ENCODE data around the gene TTC12. TPM values are rescaled to one million over a fixed set of nuclear protein-coding genes. Genes with fewer than 3 reads are reported as not detected.

The TTC12 gene
- total and polyA plus RNA-seq, 7 donors, result 2.5 to 7.7 (median 3.9) TPM

DNA sequence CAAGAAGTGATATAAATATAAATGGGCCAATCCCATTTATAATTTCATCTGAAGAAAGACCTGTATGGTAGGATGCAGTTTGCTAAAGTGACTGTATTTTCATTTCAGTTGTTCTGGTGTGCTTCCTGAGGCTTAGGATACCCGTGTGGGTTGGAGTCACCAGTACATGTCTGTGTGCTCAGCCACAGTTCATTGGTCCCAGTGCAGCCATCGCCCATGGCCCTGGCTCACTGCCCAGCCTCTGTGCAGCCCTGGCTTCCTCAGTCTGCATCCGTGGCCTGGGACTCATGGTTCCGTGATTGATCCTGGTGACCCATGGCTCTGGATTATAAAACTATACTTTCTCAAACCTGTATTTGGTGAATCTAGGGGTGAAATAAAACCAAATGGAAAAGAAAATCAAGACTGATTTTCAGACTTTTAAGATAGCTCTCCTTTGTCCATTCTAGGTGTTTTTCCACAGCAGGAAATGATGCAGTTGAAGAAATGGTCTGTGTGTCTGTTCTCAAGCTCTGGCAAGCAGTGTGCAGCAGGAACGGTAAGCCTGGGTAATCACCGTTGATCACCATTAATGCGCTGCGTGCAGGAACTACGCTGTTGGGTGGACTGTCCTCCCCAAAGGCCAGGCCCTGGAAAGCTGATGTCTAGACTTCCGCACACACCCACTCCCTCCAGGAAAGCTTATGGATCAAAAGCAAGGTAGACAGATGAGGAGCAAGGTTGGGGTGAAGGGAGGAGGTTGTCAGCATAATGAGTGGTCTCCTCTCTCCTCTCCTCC lies 27.2 kb downstream of the TTC12 start:
- no peak overlapping the region for H3K4me3 ChIP-seq
- DNase-seq, result no peak
- no peak overlapping the region for H3K27ac ChIP-seq
- H3K27me3 ChIP-seq (ENCODE audit: insufficient read depth in 3 of 3, low read length in 2 of 3), result no peaks in the 10 kb centered on the region
- intact Hi-C loops (cut with DNase I), result no loop called here
- ATAC-seq, result no peak
- TF ChIP-seq, protein P1, sequence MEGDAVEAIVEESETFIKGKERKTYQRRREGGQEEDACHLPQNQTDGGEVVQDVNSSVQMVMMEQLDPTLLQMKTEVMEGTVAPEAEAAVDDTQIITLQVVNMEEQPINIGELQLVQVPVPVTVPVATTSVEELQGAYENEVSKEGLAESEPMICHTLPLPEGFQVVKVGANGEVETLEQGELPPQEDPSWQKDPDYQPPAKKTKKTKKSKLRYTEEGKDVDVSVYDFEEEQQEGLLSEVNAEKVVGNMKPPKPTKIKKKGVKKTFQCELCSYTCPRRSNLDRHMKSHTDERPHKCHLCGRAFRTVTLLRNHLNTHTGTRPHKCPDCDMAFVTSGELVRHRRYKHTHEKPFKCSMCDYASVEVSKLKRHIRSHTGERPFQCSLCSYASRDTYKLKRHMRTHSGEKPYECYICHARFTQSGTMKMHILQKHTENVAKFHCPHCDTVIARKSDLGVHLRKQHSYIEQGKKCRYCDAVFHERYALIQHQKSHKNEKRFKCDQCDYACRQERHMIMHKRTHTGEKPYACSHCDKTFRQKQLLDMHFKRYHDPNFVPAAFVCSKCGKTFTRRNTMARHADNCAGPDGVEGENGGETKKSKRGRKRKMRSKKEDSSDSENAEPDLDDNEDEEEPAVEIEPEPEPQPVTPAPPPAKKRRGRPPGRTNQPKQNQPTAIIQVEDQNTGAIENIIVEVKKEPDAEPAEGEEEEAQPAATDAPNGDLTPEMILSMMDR (IDR thresholded peaks at IDR 0.05), result no peak
- 77 to 81% (median 79%) methylated on average over 10 of the region's 10 CpGs for WGBS, 3 donors
- no peaks in the 10 kb centered on the region for H3K4me1 ChIP-seq
- peaks cover 11 to 86% of the 10 kb centered on the region in 2 donors for H3K36me3 ChIP-seq (ENCODE audit: insufficient read depth in 1 of 2, low read depth in 1 of 2)
- H3K9me3 ChIP-seq, result peaks cover under 1% of the 10 kb centered on the region

DNA sequence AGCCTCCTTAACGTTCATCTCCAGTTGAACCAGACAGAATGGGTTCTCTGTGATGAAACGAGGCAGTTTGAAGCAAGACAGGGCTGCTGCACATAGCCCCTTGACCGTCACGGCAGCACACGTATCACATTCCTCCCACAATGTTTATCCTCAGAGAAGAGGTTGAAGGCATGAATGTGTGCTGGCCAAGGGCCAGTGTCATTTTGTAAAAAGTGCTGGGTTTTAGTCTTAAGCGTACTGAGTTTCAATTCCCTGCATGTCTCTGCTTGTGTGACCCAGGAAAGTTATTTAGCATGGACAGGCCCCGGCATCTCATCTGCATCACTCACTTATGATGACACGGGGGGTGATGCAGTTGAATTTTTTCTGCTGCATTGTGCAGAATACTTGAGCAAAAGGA lies 31.6 kb downstream of the TTC12 start:
- TF ChIP-seq, protein P1 (IDR thresholded peaks at IDR 0.05), result no peak
- ATAC-seq, result no peak
- intact Hi-C loops (cut with DNase I), result no loop called here
- DNase-seq, result no peak
- no peak overlapping the region for H3K27ac ChIP-seq
- no peaks in the 10 kb centered on the region for H3K4me1 ChIP-seq
- no peaks in the 10 kb centered on the region for H3K27me3 ChIP-seq (ENCODE audit: insufficient read depth in 3 of 3, low read length in 2 of 3)
- H3K4me3 ChIP-seq, result no peak overlapping the region
- H3K36me3 ChIP-seq (ENCODE audit: insufficient read depth in 1 of 2, low read depth in 1 of 2), result peaks cover 3 to 68% of the 10 kb centered on the region in 2 donors
- H3K9me3 ChIP-seq, result no peaks in the 10 kb centered on the region
- WGBS, 3 donors, result 72 to 78% (median 78%) methylated on average over 8 of the region's 8 CpGs

DNA sequence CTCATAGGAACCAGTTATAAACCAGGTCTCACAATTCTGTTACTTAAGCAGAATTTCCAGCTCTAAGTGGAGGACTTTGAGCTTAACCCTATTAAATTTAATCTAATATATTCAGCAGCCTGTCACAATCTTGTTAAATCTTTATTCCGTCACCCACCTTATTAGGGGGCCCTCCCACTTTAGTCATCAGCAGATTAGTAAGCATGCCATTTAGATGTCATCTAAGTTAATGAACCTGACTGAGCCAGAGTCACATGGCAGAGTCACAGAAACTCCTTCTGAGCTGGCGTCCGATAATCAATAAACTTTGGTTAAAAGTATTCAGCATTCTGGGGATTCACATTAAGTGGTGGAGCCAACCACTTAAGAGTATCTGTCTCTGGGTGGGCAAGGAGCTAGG lies 35.1 kb downstream of the TTC12 start:
- Histone ChIP-seq H3K4me3 (no peak overlapping the region), H3K9me3 (no peaks in the 10 kb centered on the region), H3K27me3 (ENCODE audit: insufficient read depth in 3 of 3, low read length in 2 of 3) (no peaks in the 10 kb centered on the region), H3K36me3 (ENCODE audit: insufficient read depth in 1 of 2, low read depth in 1 of 2) (peaks cover 0 to 46% of the 10 kb centered on the region in 2 donors), H3K4me1 (no peaks in the 10 kb centered on the region), H3K27ac (no peak overlapping the region)
- intact Hi-C loops (cut with DNase I), result no loop called here
- no peak for DNase-seq
- no peak for ATAC-seq
- TF ChIP-seq, protein P1 (IDR thresholded peaks at IDR 0.05), result no peak
- WGBS, 3 donors, result 96 to 97% (median 96%) methylated on average over 3 of the region's 3 CpGs

DNA sequence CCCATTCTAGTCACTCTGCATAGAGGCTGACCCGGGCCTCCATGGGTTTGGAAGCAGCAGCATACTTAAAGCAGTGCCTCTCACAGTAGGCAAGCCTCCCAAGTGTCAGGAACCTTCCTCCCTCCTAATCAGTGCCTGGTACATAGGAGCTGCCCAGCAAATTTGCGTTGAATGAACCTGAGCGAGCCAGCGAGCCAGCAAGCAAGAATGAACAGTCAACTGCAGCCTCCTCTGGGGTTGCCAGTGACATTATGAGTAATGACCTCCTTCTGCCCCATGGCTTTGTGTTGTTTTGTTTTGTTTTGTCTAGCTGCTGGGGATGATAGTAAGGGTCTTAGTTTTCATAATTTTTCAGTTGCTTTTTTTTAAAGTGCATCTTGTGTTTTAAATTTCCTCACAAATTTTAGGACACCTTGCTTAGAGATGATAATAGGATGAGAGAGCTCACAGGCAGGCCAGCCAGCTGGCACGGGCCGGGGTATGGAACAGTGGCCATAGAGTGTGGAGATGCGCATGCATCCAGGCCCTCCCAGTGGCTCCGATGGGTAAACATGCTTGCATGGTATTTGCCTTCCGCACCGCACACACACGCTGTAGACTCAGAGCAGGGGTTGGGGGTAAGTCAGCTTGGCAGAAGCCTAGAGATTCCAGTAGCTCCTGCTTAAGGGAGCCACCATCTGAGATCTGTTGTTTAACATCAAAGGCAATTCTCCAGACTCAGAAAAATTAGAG lies 36.1 kb downstream of the TTC12 start:
- Histone ChIP-seq H3K27me3 (ENCODE audit: insufficient read depth in 3 of 3, low read length in 2 of 3) (no peaks in the 10 kb centered on the region), H3K4me1 (no peaks in the 10 kb centered on the region), H3K4me3 (no peak overlapping the region), H3K9me3 (no peaks in the 10 kb centered on the region), H3K36me3 (ENCODE audit: insufficient read depth in 1 of 2, low read depth in 1 of 2) (peaks cover 0 to 38% of the 10 kb centered on the region in 2 donors), H3K27ac (no peak overlapping the region)
- WGBS, 3 donors, result 88 to 92% (median 90%) methylated on average over 11 of the region's 11 CpGs
- TF ChIP-seq, protein P1 (IDR thresholded peaks at IDR 0.05), result no peak
- DNase-seq, result no peak
- intact Hi-C loops (cut with DNase I), result no loop called here
- no peak for ATAC-seq
